ENCODE measurements around the gene SLC12A9.

The SLC12A9 gene

DNA sequence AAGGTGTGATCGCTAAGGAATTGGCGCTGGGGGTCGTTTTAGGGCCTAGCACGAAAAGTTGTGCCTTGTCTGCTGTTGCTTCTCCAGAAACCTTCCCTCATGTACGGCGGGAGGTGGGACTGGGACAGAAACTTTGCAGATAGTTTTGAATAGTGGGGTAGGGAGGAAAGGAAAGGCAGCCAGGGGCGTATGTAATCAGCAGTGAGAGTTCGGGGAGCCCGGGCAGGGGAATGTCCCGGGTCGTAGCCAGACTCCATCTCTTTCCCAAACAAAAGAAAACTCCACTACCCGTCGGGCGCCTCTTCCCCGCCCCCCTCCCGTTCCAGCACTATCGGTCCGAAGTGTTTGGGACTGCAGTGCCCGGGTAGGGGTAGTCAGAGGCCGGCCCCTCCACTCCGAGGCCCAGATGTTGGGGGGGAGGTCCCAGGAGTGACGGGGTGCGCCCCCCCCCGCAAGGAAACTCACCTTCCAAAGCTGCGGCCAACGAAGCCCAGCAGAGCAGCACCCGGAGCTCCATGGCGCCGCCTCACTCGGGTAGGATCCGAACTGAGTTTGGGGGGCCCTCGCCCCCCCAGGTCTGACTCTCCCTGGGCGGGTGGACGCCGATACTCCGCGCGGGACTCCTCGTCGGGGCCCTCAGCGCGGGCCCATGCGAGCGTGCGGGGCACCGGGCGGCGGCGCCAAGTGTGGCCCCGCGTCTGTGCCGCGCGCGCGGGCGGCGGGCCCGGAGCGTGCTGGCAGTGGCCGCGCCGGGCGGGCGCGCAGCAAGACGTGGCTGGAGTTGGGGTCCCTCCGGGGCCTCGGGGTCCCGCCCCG is 25.8 kb upstream of the SLC12A9 start:
- TF ChIP-seq, protein P1, sequence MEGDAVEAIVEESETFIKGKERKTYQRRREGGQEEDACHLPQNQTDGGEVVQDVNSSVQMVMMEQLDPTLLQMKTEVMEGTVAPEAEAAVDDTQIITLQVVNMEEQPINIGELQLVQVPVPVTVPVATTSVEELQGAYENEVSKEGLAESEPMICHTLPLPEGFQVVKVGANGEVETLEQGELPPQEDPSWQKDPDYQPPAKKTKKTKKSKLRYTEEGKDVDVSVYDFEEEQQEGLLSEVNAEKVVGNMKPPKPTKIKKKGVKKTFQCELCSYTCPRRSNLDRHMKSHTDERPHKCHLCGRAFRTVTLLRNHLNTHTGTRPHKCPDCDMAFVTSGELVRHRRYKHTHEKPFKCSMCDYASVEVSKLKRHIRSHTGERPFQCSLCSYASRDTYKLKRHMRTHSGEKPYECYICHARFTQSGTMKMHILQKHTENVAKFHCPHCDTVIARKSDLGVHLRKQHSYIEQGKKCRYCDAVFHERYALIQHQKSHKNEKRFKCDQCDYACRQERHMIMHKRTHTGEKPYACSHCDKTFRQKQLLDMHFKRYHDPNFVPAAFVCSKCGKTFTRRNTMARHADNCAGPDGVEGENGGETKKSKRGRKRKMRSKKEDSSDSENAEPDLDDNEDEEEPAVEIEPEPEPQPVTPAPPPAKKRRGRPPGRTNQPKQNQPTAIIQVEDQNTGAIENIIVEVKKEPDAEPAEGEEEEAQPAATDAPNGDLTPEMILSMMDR (IDR thresholded peaks at IDR 0.05; ENCODE audit: low read depth, low read length) = no peak
- peak overlapping the region; percentile 84 for H3K4me3 ChIP-seq (ENCODE audit: low read depth, low read length)

DNA sequence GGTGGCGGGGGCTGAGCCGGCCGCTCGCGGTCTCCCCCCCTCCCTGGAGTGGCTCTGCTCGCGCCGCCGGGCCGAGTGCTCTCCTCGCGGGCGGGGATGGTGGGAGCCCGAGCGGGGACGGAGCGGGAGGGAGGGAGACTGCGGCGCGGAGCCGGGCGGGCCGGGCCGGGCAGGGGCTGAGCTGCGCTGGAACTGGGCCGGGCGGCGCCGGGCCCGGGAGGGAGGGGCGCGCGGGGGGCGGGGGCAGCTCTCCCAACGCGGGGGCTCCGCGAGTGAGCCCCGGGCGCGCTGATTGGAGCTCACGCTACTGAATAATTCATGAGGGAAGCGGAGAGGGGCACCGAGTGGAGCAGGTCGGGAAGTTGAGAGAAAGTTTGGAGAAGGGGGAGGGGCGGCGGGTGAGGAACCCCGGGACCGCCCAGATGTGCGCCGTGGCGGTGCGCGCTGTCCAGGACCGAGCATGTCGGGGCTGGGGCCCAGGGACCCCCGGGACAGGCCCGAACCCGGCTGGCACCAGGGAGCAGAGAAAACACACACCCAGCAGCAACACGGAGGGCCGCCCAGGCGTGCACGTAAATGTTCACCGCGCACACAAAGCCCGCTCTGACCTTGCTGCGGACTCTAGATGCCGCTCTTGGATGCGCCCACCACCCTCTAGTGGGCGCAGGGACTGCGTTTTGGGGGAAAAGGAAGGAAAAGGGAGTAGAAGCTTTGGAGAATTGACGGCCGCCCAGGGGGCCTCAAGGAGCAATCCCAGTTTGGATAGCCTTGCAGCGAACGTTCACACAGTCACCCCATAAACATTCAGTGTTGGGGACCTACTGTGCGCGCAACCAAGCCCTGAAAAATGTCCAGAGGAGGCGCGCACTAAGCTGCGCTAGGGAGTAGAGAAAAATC is 24.9 kb upstream of the SLC12A9 start, which contains the start of gene EPHB4:
Gene EPHB4 (minus strand): TSS at position 194 of the 897 bp plus-strand sequence. CDS start 493 bp downstream, outside the sequence.
- H3K4me3 ChIP-seq (ENCODE audit: low read depth, low read length) = peak within 1 kb of the TSS; percentile 84
- TF ChIP-seq, protein P1 (IDR thresholded peaks at IDR 0.05; ENCODE audit: low read depth, low read length) = peak; percentile 57

DNA sequence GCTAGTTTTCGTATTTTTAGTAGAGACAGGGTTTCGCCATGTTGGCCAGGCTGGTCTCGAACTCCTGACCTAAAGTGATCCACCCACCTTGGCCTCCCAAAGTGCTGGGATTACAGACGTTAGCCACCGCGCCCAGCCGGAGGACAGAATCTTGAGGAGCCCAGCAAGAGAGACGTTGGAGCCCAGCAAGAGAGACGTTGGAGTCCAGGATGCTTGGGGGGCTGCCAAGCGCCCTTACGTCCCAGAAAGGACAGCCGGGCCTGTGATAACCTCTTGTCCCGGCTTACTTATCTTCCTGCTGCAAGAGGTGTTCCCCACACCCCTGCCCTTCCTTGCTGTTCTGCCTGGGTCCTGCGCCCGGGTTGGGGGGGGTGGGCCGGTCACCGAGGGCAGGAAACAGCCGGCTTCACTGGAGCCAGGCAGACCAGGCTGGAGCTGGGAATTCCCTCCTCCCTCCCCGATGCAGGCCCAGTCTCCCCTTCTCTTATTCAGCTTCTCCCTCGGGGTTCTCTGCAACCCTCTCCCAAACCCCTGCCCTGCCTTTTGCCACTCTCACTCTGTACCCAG is 23.3 kb upstream of the SLC12A9 start:
- no peak overlapping the region for H3K4me3 ChIP-seq (ENCODE audit: low read depth, low read length)
- TF ChIP-seq, protein P1 (IDR thresholded peaks at IDR 0.05; ENCODE audit: low read depth, low read length) = no peak

DNA sequence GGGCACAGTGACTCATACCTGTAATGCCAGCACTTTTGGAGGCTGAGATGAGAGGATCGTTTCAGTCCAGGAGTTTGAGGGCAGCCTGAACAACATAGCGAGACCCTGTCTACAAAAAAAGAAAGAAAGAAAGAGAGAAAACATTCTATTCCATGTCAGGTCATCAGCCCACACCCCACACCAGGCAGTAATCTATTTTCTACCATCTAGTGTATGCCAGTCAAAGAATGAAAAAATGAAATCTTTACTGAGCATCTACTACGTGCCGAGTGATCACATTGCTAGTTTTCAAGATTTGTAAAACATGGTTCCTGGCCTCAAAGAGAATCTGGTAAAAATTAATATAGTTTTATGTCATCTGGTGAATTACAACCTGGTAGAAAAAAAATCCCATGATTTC is 22.1 kb upstream of the SLC12A9 start:
- H3K4me3 ChIP-seq (ENCODE audit: low read depth, low read length) = no peak overlapping the region
- TF ChIP-seq, protein P1 (IDR thresholded peaks at IDR 0.05; ENCODE audit: low read depth, low read length) = no peak

DNA sequence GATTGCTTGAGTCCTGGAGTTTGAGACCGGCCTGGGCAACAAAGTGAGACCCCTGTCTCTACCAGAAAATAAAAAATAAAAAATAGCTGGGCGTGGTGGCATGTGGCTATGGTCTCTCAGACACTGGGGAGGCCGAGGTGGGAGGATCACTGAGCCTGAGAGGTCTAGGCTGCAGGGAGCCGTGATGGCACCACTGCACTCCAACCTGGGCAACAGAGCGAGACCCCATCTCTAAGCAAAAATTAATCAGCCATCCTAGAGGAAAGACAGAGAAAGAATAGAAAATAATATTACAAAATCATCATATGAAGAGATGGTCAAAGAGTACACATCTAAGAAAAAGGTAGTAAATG is 20.3 kb upstream of the SLC12A9 start:
- TF ChIP-seq, protein P1 (IDR thresholded peaks at IDR 0.05; ENCODE audit: low read depth, low read length) = no peak
- no peak overlapping the region for H3K4me3 ChIP-seq (ENCODE audit: low read depth, low read length)

DNA sequence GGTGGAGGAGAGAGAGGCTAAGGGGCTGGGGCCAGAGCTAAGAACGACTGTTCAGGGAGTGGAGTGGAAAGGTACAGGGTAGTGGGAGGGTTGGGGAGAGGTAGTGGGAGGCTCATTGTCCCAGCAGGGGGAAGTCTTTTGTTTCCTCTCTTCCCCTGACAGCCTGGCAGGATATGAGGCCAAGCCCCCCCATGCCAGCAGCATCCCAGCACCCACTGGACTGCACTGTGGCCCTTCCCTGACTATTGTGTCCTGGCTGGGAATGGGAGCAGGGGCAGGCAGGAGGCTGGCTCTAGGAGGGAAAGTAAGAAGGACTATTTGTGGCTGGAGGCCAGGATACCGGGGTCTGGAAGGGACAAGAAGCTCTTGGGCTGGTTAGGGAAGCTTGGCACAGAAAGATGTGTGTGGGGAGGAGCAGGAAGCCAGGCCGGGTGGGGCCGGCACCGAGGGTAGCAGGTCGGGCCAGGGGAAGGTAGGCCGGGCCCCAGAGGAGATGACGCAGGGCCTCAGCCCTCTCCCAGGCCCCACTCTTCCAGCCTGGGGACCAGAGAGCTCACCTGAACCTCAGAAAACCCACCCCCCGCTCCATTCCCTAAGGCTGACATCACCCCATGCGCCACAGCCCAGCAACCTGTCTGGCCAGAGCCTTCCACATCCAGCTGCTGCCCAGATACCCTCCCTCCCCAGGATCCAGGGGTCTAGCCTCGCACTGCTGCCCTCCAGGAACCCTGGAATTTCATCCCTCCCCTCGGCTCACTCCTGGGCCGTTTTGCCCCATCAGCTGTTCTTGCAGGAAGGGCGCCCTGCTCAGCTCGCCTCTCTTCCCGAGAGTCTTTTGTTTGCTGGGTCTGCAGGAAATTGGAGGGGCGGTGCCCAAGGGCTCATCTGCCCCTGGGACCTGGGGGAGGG is 16.4 kb upstream of the SLC12A9 start:
- no peak overlapping the region for H3K4me3 ChIP-seq (ENCODE audit: low read depth, low read length)
- TF ChIP-seq, protein P1 (IDR thresholded peaks at IDR 0.05; ENCODE audit: low read depth, low read length) = no peak
